HCT116 (cell line): ENCODE measurements around the gene CRYAB. TPM values are rescaled to one million over a fixed set of nuclear protein-coding genes. Genes with fewer than 3 reads are reported as not detected.

Experiments
- ATAC-seq: fragments of 200-7000 bp; cut with Tn5 transposase; 2 replicates; pipeline ENCODE4 v1.9.1; 2020; ENCODE audit warnings: mild to moderate bottlenecking, moderate library complexity
- BruUV-seq: library from RNA; stranded (reverse); fragments of 400-500 nt; replicated peaks from 2 replicates; lab custom pipeline; 2021; lab: Mats Ljungman, UMichigan
- CTCF ChIA-PET: fragments of 300-600 bp; sonication (Branson Sonifier 250); formaldehyde crosslinking; loops from one replicate; lab custom pipeline; 2021; ENCODE audit warnings: antibody characterized with exemption; lab: Charles Lee
- POLR2A ChIA-PET: fragments of 300-600, 350-600 bp; sonication (Branson Sonifier 250); formaldehyde crosslinking; loops from one replicate; lab custom pipeline; 2021; ENCODE audit warnings: antibody characterized with exemption; lab: Charles Lee
- RAD21 ChIA-PET, 2 experiments: fragments of 300-600 bp; sonication (Branson Sonifier 250); formaldehyde crosslinking; loops; one replicate each; lab custom pipeline; 2023; ENCODE audit warnings: low total read pairs in 2 of 2; ENCODE audit not compliant: uncharacterized antibody in 2 of 2, unreplicated experiment in 2 of 2, low non-redundant PET in 1 of 2; lab: Charles Lee
- DNase-seq: peaks from one replicate; pipeline ENCODE4 v3.0.0-alpha.2; 2010; ENCODE audit warnings: low read depth, low spot score
- H2AFZ ChIP-seq: fragments of 200-600 bp; shearing (Covaris generic), sonication (generic); 2 replicates; pipeline ENCODE4 v1.6.1; 2017; ENCODE audit warnings: low read depth, mixed run types, mixed read lengths, antibody characterized with exemption, low read length; ENCODE audit not compliant: poor library complexity, severe bottlenecking
- H3K27ac ChIP-seq: 2 replicates; pipeline ENCODE4 v1.5.1; 2012; ENCODE audit warnings: low read depth, low read length
- H3K27me3 ChIP-seq: fragments of 200-600 bp; sonication (generic); 2 replicates; pipeline ENCODE4 v1.6.1; 2016; ENCODE audit warnings: mixed run types, low read length, mixed read lengths; ENCODE audit not compliant: insufficient read depth
- H3K36me3 ChIP-seq, 2 experiments: fragments of 200-500 bp in 1 of 2; fragments of 200-600 bp in 1 of 2; sonication (Bioruptor generic) in 1 of 2; sonication (generic) in 1 of 2; 2 replicates each; pipeline versions ENCODE4 v1.5.1 to v1.6.1; 2014 to 2016; ENCODE audit warnings: low read length in 2 of 2, inconsistent platforms in 1 of 2, mixed read lengths in 1 of 2, mixed run types in 1 of 2; ENCODE audit not compliant: insufficient read depth in 2 of 2, control insufficient read depth in 1 of 2
- H3K4me1 ChIP-seq, 2 experiments: fragments of 200-600 bp in 1 of 2; sonication (generic) in 1 of 2; 2 replicates each; pipeline versions ENCODE4 v1.5.1 to v1.6.1; 2012 to 2017; ENCODE audit warnings: low read length in 2 of 2, inconsistent platforms in 1 of 2, mild to moderate bottlenecking in 1 of 2, mixed read lengths in 1 of 2, mixed run types in 1 of 2, moderate library complexity in 1 of 2; ENCODE audit not compliant: insufficient read depth in 2 of 2, control insufficient read depth in 1 of 2
- H3K4me2 ChIP-seq: fragments of 200-600 bp; sonication (generic); 2 replicates; pipeline ENCODE4 v1.6.1; 2017; ENCODE audit warnings: mixed run types, low read length, mixed read lengths
- H3K4me3 ChIP-seq, 2 experiments: fragments of 200-600 bp in 1 of 2; sonication (generic) in 1 of 2; replicated peaks in 1 of 2; 2 replicates each; pipeline ENCODE4 v1.5.1; 2011 to 2016; ENCODE audit warnings: low read length in 2 of 2, control low read depth in 1 of 2, low read depth in 1 of 2, mild to moderate bottlenecking in 1 of 2, mixed read lengths in 1 of 2, mixed run types in 1 of 2
- H3K79me2 ChIP-seq: fragments of 200-600 bp; sonication (generic); 2 replicates; pipeline ENCODE4 v1.6.1; 2017; ENCODE audit warnings: mild to moderate bottlenecking, mixed run types, low read length, moderate library complexity, mixed read lengths; ENCODE audit not compliant: insufficient read depth
- H3K9ac ChIP-seq: fragments of 200-600 bp; sonication (generic); 2 replicates; pipeline ENCODE4 v1.6.1; 2016; ENCODE audit warnings: low read length, mixed read lengths
- H3K9me2 ChIP-seq: fragments of 200-600 bp; sonication (generic), shearing (Covaris generic); 2 replicates; pipeline ENCODE4 v1.6.1; 2017; ENCODE audit warnings: mixed run types, mild to moderate bottlenecking, moderate library complexity; ENCODE audit not compliant: insufficient read depth
- H3K9me3 ChIP-seq, 2 experiments: fragments of 200-500 bp in 1 of 2; fragments of 200-600 bp in 1 of 2; sonication (Bioruptor generic) in 1 of 2; sonication (generic) in 1 of 2; 2 replicates each; pipeline ENCODE4 v1.6.1; 2014 to 2017; ENCODE audit warnings: low read length in 2 of 2, mixed read lengths in 2 of 2, inconsistent platforms in 1 of 2, low read depth in 1 of 2, mild to moderate bottlenecking in 1 of 2, mixed run types in 1 of 2, moderate library complexity in 1 of 2; ENCODE audit not compliant: control insufficient read depth in 1 of 2, insufficient read depth in 1 of 2
- H4K20me1 ChIP-seq: fragments of 200-600 bp; sonication (generic), shearing (Covaris generic); 2 replicates; pipeline ENCODE4 v1.6.1; 2017; ENCODE audit warnings: mixed run types, mild to moderate bottlenecking, moderate library complexity; ENCODE audit not compliant: insufficient read depth
- ATF3 ChIP-seq: IDR thresholded peaks from 2 replicates; pipeline ENCODE4 v1.6.1; 2012
- CBX3 ChIP-seq: IDR thresholded peaks from 2 replicates; pipeline ENCODE4 v1.6.1; 2012; ENCODE audit warnings: low read depth
- CEBPB ChIP-seq: IDR thresholded peaks from 2 replicates; pipeline ENCODE4 v1.6.1; 2012; ENCODE audit warnings: low read depth
- ELF1 ChIP-seq: IDR thresholded peaks from 2 replicates; pipeline ENCODE4 v1.6.1; 2012; ENCODE audit warnings: low read depth, borderline replicate concordance
- FOSL1 ChIP-seq: IDR thresholded peaks from 2 replicates; pipeline ENCODE4 v1.6.1; 2012; ENCODE audit warnings: low read depth
- JUND ChIP-seq: IDR thresholded peaks from 2 replicates; pipeline ENCODE4 v1.6.1; 2012
- MAX ChIP-seq: IDR thresholded peaks from 2 replicates; pipeline ENCODE4 v1.6.1; 2012
- POLR2AphosphoS5 ChIP-seq: IDR thresholded peaks from 2 replicates; pipeline ENCODE4 v1.6.1; 2011; ENCODE audit warnings: mild to moderate bottlenecking, low read depth, low read length, moderate library complexity
- RAD21 ChIP-seq: IDR thresholded peaks from 2 replicates; pipeline ENCODE4 v1.6.1; 2012; ENCODE audit warnings: low read depth, mild to moderate bottlenecking
- SIN3A ChIP-seq: IDR thresholded peaks from 2 replicates; pipeline ENCODE4 v1.6.1; 2012; ENCODE audit warnings: low read depth
- SP1 ChIP-seq: IDR thresholded peaks from 2 replicates; pipeline ENCODE4 v1.6.1; 2012; ENCODE audit warnings: low read depth
- TCF7L2 ChIP-seq: IDR thresholded peaks from 2 replicates; pipeline ENCODE4 v1.7.0; 2011; ENCODE audit warnings: borderline replicate concordance, inconsistent platforms; ENCODE audit not compliant: insufficient read depth, insufficient read length; ENCODE audit errors: extremely low read depth
- ZFX ChIP-seq: fragments of 450-650 bp; IDR thresholded peaks from 2 replicates; pipeline ENCODE4 v1.6.1; 2017
- ZNF274 ChIP-seq: fragments of 200-500 bp; sonication (Bioruptor generic); IDR thresholded peaks from 2 replicates; pipeline ENCODE4 v1.6.1; 2014; ENCODE audit warnings: mild to moderate bottlenecking, low read depth, low read length, inconsistent platforms
- intact Hi-C: fragments of 100-400 bp; cut with micrococcal nuclease; formaldehyde crosslinking; loops from 2 replicates; pipeline ENCODE4 v1.10.0; 2022
- total RNA-seq: library from RNA; stranded (reverse); gene quantifications from one replicate; pipeline ENCODE4 v1.2.1, GENCODE V29; 2021; ENCODE audit not compliant: unreplicated experiment

Gene CRYAB
- total RNA-seq, 1 experiment from 2014 or later = not detected

DNA sequence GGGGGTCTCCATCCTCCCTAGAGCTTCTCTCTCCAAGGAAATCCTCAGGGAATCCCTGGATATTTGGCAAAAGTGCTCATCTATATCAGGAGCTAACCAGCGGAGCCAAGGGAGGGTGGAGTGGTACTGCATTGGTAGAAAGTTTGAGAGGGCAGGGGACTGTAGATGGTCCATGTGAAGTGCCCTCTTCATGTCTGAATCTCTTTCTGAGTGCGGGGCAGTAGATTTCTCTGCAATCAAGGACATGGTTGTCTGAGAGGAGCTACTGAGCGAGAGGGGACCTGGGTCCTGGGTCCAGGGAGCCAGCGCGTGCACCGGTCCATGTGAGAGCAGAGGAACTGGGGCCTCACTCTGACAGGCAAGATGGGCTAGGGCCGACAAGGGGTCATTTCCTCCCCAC, 26.3 kb upstream of the CRYAB start:
- peak overlapping the region; percentile 67; the same call in 1 of the 2 replicates for H3K9ac ChIP-seq
- ChIA-PET POLR2A (interaction anchor here (0.8 kb wide), 1 partner anchor 11 kb away, joined by 4 read pairs; no protein-coding TSS in a partner anchor), CTCF (no interaction called here), RAD21 (no interaction called here)
- no peak for TF ChIP-seq ZFX
- no peak for TF ChIP-seq RAD21
- no peak for TF ChIP-seq POLR2AphosphoS5
- no peak for TF ChIP-seq FOSL1
- no peak for TF ChIP-seq SIN3A
- no peak for TF ChIP-seq SP1
- TF ChIP-seq ELF1 = no peak
- no peak for TF ChIP-seq TCF7L2
- no peaks in the 10 kb centered on the region for H3K36me3 ChIP-seq
- H3K4me2 ChIP-seq = peak overlapping the region; percentile 89
- DNase-seq (no peak), ATAC-seq (peak; percentile 4; the same call in 1 of the 2 replicates)
- H3K79me2 ChIP-seq = no peaks in the 10 kb centered on the region
- BruUV-seq = no TSS peak
- no peaks in the 10 kb centered on the region for H4K20me1 ChIP-seq
- peaks cover 20 to 29% of the 10 kb centered on the region in 2 experiments; a peak in 3 of 4 replicates for H3K4me1 ChIP-seq
- H3K9me2 ChIP-seq = no peaks in the 10 kb centered on the region
- H2AFZ ChIP-seq = no peak overlapping the region
- no peaks in the 10 kb centered on the region for H3K9me3 ChIP-seq
- H3K27me3 ChIP-seq = no peaks in the 10 kb centered on the region
- peak overlapping the region; percentile 53 to 67 for H3K4me3 ChIP-seq
- H3K27ac ChIP-seq = no peak overlapping the region
- intact Hi-C loops = no loop called here

DNA sequence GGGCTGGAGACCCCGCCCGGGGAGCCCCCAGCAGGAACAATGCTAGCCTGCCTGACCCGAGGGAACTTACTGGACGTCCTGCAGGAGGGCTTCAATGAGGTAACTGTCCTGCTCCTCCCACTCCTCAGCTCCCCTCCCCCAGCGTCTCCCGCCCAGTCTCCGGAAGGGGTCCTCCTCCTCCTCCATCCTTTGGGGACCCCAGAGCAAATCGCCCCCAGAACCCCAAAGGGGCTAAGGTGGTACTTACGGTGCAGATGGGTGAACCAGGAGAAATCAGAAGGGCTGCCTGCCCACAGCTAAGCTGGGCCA, 25.8 kb upstream of the CRYAB start:
- H3K27ac ChIP-seq = peak overlapping the region; percentile 42; the same call in 1 of the 2 replicates
- ATAC-seq (peak; percentile 57), DNase-seq (no peak)
- H4K20me1 ChIP-seq = no peaks in the 10 kb centered on the region
- H3K4me2 ChIP-seq = peak overlapping the region; percentile 89
- no TSS peak for BruUV-seq
- peaks cover 20 to 29% of the 10 kb centered on the region in 2 experiments; a peak in 3 of 4 replicates for H3K4me1 ChIP-seq
- peak overlapping the region; percentile 67 for H3K9ac ChIP-seq
- ChIA-PET POLR2A (interaction anchor here (0.6 to 0.8 kb wide), 2 partner anchors 11 to 191 kb away, joined by 4 read pairs; no protein-coding TSS in a partner anchor), CTCF (interaction anchor here (0.6 kb wide), 1 partner anchor 11 kb away, joined by 3 read pairs; no protein-coding TSS in a partner anchor), RAD21 (no interaction called here)
- H2AFZ ChIP-seq = peak overlapping the region; percentile 83
- intact Hi-C loops = no loop called here
- H3K36me3 ChIP-seq = no peaks in the 10 kb centered on the region
- peak overlapping the region; percentile 53 to 67 for H3K4me3 ChIP-seq
- no peaks in the 10 kb centered on the region for H3K9me2 ChIP-seq
- TF ChIP-seq ATF3 (no peak), ZNF274 (no peak), ZFX (no peak), SIN3A (no peak), JUND (no peak), CEBPB (no peak), MAX (no peak), CBX3 (no peak)
- no peaks in the 10 kb centered on the region for H3K27me3 ChIP-seq
- H3K79me2 ChIP-seq = no peaks in the 10 kb centered on the region
- H3K9me3 ChIP-seq = no peaks in the 10 kb centered on the region
